A673 (cell line): ENCODE results near the gene PROM1.

Source experiments
- EZH2 ChIP-seq: fragments of 200-600 bp; sonication (generic); IDR thresholded peaks from 2 replicates; pipeline ENCODE4 v1.6.1; 2017; ENCODE audit warnings: borderline replicate concordance, low read depth, mild to moderate bottlenecking, mixed read lengths, antibody characterized with exemption, low read length; ENCODE audit not compliant: poor library complexity, severe bottlenecking
- TF ChIP-seq, protein P1 (sequence below): fragments of 300-800, 200-600 bp; sonication (generic); conservative IDR thresholded peaks from 2 replicates; pipeline ENCODE4 v1.5.1; 2017; ENCODE audit warnings: low read depth, mild to moderate bottlenecking, antibody characterized with exemption, low read length, moderate library complexity, mixed read lengths

DNA sequence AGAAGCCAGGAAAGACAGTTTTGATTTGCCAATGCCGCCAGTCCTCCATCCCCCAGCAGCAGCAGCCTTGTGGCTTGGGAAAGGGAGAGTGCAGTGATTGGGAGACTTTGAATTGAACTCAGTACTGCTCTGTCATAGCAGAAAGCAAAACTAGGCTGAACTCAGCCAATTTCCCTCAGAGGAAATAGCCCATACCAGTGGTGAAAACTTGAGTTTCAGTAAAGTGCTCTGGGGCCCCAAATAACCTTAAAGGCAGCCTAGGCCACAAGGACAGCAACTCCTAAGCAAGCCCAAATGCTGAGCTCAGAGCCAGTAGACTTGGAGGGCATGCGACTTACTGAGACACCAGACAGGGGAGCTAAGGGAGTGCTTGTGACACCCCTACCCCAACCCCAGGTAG is 2.0 kb upstream of the PROM1 start:
- TF ChIP-seq, protein P1, sequence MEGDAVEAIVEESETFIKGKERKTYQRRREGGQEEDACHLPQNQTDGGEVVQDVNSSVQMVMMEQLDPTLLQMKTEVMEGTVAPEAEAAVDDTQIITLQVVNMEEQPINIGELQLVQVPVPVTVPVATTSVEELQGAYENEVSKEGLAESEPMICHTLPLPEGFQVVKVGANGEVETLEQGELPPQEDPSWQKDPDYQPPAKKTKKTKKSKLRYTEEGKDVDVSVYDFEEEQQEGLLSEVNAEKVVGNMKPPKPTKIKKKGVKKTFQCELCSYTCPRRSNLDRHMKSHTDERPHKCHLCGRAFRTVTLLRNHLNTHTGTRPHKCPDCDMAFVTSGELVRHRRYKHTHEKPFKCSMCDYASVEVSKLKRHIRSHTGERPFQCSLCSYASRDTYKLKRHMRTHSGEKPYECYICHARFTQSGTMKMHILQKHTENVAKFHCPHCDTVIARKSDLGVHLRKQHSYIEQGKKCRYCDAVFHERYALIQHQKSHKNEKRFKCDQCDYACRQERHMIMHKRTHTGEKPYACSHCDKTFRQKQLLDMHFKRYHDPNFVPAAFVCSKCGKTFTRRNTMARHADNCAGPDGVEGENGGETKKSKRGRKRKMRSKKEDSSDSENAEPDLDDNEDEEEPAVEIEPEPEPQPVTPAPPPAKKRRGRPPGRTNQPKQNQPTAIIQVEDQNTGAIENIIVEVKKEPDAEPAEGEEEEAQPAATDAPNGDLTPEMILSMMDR, result no peak
- no peak for TF ChIP-seq EZH2
